ENCODE data around the gene SPDYE4.
"Not testable (repeated sequence)": the region's sequence is repeated elsewhere in the genome, so short reads cannot be mapped to it uniquely, and the experiment has no call there.

SPDYE4 gene

GRCh38 chr17:8758137-8758596 lies at the start of gene SPDYE4:
SPDYE4 (minus strand) TSS chr17:8758546; CDS start chr17:8758382, 164 bp downstream.
- no peak for DNase-seq (ENCODE audit: low read depth, low spot score)

GRCh38 chr17:8806926-8807550 lies 48.7 kb upstream of the SPDYE4 start:
- DNase-seq (ENCODE audit: low read depth, low spot score): no peak

GRCh38 chr17:8806253-8806925 lies 48.0 kb upstream of the SPDYE4 start:
- DNase-seq (ENCODE audit: low read depth, low spot score): no peak

GRCh38 chr17:8805396-8805795 lies 47.0 kb upstream of the SPDYE4 start:
- not testable (repeated sequence) for DNase-seq (ENCODE audit: low read depth, low spot score)

GRCh38 chr17:8803531-8804420 lies 45.4 kb upstream of the SPDYE4 start:
- DNase-seq (ENCODE audit: low read depth, low spot score): no peak

GRCh38 chr17:8801135-8801840 lies 42.9 kb upstream of the SPDYE4 start:
- DNase-seq (ENCODE audit: low read depth, low spot score): no peak

- DNase-seq (ENCODE audit: low read depth, low spot score): no peak
Measured at GRCh38 chr17:8800656-8801055, 42.3 kb upstream of the SPDYE4 start.

GRCh38 chr17:8799570-8800212 lies 41.3 kb upstream of the SPDYE4 start:
- no peak for DNase-seq (ENCODE audit: low read depth, low spot score)

- DNase-seq (ENCODE audit: low read depth, low spot score): peak; percentile 18
Measured at GRCh38 chr17:8798846-8799569, 40.7 kb upstream of the SPDYE4 start, which contains the start of gene MFSD6L. MFSD6L (minus strand) TSS chr17:8799365; CDS start chr17:8799120, 245 bp downstream.

- no peak for DNase-seq (ENCODE audit: low read depth, low spot score)
Measured at GRCh38 chr17:8798176-8798845, 40.0 kb upstream of the SPDYE4 start.

GRCh38 chr17:8797621-8798175 lies 39.4 kb upstream of the SPDYE4 start:
- no peak for DNase-seq (ENCODE audit: low read depth, low spot score)

GRCh38 chr17:8794636-8795035 lies 36.3 kb upstream of the SPDYE4 start:
- DNase-seq (ENCODE audit: low read depth, low spot score): no peak

GRCh38 chr17:8793649-8794048 lies 35.3 kb upstream of the SPDYE4 start:
- no peak for DNase-seq (ENCODE audit: low read depth, low spot score)

GRCh38 chr17:8792646-8793045 lies 34.3 kb upstream of the SPDYE4 start:
- DNase-seq (ENCODE audit: low read depth, low spot score): no peak

- peak; percentile 83 for DNase-seq (ENCODE audit: low read depth, low spot score)
Measured at GRCh38 chr17:8791910-8792270, 33.5 kb upstream of the SPDYE4 start.

GRCh38 chr17:8791248-8791909 lies 33.0 kb upstream of the SPDYE4 start:
- DNase-seq (ENCODE audit: low read depth, low spot score): no peak

- no peak for DNase-seq (ENCODE audit: low read depth, low spot score)
Measured at GRCh38 chr17:8789743-8790142, 31.4 kb upstream of the SPDYE4 start.

- DNase-seq (ENCODE audit: low read depth, low spot score): no peak
Measured at GRCh38 chr17:8788998-8789397, 30.7 kb upstream of the SPDYE4 start.

All from astrocyte of the hippocampus (primary cell).